HG03064 (cell line): ENCODE results near the gene LMBR1.
"Not testable (repeated sequence)": the region's sequence is repeated elsewhere in the genome, so short reads cannot be mapped to it uniquely, and the experiment has no call there.

Experiments
- ATAC-seq: cut with Tn5 transposase; IDR thresholded peaks from one replicate; pipeline ENCODE4 v1.9.1; 2021; ENCODE audit warnings: low read depth; ENCODE audit not compliant: unreplicated experiment

LMBR1 gene

DNA sequence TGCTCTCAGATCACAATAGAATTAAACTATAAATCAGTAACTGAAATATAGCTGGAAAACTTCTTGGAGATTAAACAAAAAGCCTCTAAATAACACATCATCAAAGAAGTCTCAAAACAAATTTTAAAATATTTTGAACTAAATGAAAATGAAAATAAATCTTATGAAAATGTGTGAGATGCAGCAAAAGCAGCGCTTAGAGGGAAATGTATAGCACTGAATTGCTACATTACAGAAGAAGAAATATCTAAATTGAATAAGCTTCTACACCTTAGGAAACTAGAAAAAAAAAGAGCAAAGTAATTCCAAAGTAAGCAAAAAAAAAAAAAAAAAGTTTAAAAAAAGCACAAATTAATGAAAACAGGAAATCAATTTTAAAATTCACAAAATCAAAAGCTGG lies 35.2 kb downstream of the LMBR1 start:
- no peak for ATAC-seq

DNA sequence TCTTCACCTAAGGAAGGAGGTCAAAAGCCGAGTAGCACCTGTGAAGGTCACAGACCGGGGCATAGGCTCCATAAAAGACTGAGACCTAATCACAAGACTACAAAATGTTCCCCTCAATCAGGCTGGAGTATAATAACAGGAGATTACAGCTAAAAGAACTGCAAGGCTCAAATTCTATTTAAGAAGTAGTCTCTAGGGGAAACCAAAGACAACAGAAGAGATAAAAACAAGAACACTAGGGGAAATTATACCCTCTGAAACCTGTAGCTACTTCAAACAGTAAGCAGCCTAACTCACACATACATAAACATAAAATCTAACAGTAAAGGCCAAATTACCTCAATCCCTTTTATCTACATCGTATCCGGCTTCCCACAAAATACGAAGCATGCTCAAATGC lies 38.3 kb downstream of the LMBR1 start:
- no peak for ATAC-seq

DNA sequence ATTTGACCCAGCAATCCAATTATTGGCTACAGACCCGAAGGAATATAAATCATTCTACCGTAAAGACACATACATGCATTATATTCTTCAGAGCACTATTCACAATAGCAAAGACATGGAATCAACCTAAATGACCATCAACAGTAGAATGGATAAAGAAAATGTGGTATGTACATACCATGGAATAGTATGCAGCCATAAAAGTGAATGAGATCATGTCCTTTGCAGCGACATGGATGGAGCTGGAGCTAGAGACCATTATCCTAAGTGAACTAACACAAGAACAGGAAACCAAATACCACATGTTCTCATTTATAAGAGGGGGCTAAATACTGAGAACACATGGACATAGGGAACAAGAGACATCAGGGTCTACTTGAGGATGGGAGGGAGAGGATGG lies 44.0 kb downstream of the LMBR1 start:
- ATAC-seq, result no peak

DNA sequence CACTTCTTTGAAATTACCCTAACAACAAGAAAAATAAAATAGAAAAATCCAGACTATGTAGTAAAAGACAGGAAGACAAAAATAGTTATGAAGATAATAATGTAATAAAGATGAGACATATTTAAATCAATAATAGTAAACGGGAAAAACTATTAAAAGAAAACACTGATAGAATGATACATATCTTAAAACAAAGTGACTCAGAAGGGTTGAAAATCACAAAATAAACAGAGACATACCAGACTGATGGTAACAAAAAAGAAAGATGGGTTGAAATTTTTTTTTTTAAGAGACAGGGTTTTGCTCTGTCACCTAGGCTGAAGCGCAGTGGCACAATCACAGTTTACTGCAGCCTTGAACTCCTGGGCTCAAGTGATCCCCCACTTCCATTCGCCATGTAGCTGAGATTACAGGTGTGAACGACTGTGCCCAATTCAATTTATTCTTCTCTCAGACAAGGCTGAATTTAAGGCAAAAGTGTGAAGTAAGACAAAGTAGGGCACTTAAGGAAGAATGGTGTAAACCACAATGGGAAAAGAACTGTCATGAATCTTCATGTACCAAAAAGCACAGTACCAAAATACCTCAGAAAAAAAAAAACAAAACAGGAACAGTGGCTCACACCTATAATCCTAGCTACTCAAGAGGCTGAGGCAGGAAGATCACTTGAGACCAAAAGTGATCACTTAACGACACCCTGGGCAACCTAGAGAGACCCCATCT lies 47.4 kb downstream of the LMBR1 start:
- ATAC-seq, result no peak

DNA sequence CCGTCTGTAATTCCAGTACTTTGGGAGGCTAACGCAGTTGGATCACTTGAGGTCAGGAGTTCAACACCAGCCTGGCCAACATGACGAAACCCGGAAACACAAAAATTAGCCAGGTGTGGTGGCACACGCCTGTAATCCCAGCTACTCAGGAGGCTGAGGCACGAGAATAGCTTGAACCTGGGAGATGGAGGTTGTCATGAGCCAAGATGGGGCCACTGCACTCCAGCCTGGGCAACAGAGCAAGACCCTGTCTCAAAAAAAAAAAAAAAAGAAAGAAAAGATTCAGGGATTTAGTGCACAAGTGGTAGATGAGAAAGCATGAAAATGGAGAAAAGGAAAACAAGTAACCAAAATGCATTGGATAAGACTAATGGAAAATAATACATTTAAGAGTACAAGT lies 49.4 kb downstream of the LMBR1 start:
- not testable (repeated sequence) for ATAC-seq

DNA sequence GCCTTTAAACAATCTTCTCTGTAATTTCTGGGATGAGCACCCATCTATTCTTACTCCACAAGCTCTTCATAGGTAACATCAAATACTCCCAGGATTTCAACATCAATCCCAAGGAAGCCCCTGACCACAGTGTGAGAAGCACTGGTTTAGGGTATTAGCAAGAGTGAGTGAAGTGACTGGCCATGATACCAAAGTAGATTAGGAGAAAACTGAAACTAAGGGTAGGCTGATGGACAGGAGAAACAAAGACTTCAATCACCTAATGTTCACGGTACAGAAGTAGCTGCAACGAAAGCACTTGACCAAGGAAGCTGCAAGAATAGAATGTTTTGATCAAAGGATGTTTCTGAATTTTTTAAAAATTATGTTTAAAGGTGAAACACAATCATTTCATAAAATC lies 49.8 kb downstream of the LMBR1 start:
- ATAC-seq, result no peak

DNA sequence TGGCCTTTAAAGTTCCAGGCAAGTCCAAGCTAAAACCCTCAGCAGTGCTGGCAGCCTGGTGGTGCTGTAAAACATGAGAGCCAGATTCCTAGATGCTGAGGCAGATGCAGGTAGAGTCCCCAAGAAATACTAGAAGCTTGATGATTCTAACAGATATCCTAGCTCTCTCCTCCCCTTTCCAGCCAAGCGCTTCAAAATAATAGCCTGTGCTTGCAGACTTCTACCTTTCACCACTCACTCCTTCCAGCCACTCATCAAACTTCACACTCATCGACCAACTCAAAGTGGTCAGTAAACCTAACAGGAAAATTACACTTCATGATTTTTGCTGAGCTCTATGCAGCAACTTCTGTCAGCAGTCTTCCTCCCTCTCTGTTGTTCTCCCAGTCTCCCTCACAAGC lies 50.2 kb downstream of the LMBR1 start:
- ATAC-seq, result no peak

DNA sequence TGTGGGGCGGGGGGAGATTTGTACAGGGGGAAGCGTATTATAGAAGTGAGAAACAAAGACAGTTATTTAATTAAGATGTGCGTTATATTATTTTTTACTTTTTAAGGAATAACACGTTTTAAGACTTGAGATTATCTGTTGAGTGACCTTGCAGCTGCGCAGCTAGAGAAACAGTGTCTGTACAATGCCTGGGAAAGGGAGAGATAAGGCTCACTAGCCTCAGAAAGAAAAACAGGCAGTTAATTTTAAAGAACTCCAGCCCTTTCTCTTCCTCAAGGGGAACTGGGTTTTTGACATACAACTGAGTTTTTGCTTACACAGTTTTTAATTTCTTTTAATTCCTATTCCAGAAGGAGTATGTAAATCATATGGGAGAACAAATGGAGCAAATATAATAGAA lies 50.7 kb downstream of the LMBR1 start:
- no peak for ATAC-seq

DNA sequence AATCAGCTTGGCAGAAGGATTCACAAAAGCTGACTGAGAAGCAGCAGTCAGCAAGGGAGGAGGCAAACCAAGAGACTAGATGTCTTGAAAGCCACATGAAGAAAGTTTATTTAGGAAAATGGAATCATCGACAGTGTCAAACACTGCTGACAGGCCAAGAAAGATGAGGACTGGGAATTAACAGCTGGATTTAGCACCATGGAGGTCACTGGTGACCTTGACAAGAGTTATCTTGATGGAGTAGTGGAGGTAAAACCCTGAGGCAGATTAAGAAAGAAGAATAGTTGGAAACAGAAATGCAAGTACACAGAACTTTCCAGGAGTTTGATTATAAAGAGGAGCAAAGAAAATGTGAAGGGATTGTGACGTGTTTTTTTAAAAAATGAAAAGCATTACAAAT lies 51.5 kb downstream of the LMBR1 start:
- ATAC-seq, result no peak

DNA sequence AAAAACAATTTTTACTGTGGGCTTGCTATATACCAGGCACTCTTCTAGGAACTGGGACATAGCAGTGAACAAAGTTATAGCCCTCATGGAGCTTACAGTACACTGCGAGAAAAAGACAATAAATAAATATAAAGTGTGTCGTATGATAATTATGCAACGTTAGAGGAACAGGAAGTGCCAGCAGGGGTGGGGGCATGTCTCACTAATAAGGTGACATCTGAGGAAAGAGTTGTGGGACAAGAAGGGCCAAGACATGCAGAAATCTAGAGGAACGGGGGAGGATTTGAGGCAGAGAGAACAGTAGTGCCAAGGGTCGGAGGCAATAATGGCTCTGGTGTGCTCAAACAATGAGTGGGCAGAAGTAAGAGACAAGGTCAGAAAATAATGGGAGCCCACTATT lies 52.8 kb downstream of the LMBR1 start:
- no peak for ATAC-seq

DNA sequence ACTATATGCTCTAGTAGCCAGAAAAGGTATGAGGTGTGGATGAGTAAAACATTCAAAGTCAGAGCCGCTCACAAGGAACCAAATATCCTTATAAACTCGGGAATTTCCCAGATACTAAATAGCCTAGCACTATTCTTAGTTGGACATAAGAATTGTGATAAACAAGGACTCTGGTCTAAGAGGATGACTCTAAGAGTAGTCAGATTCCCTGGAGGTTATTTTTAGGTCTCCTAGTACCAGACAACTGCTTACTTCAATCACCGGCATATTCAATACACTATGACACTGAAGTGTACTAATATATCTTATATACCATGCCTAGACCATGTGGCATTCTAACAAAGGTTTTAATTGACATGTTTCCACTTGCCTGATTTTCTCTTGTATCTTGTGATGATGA lies 56.5 kb downstream of the LMBR1 start:
- no peak for ATAC-seq

DNA sequence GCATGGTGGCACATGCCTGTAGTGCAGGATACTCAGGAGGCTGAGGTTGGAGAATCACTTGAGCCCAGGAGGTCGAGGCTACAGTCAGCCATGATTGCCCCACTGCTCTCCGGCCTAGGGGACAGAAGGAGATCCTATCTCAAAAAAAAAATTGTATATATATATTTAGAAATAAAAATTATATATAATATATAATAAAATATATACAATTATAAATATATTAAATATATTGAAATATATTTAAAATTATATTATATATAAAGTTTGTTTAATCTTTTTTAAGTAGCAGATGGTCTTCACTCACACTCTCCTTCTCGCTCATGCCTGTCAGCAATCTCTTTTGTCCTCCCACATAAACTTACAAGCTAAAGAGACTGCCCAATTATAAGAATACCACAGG lies 58.5 kb downstream of the LMBR1 start:
- no peak for ATAC-seq

DNA sequence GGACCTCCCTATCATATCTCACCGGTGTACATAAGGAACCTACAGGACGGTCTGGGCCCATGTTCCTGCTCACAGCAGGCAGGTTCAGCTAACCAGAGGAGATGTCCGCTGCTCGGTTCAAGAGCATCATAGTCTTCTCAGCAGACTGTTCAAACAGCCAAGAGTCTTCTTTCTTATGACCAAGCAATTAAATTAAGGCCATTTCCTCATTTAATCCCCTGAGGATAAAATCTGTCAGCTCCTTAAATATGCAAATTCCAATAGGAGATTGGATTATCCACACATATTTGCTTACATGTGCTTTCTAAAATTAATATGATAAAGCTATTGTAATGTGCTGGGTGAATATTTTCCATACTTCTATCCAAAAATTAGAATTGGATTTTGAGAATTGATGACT lies 59.7 kb downstream of the LMBR1 start:
- no peak for ATAC-seq

DNA sequence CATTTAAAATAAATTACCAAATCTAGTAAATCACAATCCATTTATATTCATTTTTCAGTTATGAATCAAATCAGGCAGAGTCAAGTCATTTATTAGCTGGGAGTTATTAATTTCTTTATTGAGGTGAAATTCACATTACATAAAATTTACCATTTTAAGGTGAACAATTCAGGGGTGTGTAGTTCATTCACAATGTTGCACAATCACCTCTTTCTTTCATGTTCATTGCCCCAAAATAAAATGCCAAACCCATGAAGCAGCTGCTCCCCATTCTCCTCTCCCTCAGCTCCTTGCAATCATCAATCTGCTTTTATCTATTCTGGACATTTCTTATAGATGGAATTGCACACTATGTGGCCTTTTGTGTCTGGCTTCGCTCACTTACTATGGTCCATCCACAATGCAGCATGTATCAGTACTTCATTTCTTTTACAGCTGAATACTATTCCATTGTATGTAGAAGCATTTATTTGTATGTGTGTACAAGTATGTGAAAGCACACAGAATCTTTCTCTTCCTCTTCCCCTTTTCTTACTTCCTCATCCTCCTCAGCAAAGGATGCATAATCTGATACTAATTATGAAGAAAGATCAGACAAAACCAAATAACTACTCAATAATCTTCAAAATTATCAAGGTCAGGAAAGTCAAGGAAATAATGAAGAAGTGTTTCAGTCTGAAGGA lies 60.6 kb downstream of the LMBR1 start:
- ATAC-seq, result no peak

DNA sequence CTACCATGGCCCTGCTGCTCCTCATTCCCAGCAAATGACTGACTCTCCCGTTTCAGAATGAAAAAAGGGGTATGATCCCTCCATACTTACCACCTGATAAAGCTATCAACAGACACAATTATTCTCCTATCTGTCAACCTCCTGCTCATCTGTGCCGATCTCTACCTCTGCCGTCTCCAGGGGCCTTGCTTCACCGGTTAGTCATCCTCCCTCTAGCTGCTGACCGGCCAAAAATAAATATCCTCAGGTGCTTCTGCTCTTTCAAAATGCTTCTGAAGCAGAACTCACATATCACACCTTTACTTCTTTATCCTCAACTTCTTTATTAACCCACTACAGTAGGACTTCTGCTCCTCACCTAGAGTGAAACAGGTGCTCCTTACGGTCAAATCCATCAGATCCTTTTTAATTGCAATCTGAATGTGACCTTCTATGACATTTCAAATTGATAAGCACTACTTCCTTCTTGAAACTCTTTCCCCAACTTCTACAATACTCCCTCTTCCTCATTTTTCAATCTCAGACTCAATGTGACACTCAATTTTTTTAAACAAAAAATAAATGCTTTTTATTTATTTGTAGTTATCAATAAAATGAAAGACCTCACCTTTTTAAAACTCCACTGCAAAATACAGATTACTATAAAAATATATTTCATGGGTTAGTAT lies 63.2 kb downstream of the LMBR1 start:
- no peak for ATAC-seq

DNA sequence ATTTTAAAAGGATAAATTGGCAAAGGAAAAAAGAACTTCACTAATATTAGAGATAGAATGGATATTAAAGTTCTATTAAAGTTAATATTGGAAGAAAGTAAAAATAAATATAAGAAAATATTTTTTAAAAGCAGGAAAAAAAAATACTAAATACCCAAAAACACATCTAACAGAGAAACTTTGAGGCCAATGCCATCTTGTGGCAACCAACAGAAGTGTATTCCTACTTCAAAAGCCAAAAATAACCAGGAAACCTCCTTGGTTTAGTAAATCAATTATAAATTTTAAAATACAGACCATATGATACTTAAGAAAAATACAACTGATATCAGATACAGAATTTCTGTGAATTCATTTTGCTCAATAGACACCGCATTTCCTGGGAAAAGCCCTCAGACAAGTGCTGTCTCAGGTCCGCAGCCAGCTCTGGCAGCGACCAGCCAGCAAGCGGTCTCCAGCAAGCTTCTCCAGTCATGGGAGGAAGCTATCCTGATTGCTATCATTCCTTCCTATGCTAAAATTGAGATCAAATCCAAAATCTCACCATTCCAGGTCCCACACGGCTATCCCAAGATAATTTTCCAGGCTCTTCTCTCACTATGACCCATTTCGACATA lies 65.3 kb downstream of the LMBR1 start:
- ATAC-seq, result no peak

DNA sequence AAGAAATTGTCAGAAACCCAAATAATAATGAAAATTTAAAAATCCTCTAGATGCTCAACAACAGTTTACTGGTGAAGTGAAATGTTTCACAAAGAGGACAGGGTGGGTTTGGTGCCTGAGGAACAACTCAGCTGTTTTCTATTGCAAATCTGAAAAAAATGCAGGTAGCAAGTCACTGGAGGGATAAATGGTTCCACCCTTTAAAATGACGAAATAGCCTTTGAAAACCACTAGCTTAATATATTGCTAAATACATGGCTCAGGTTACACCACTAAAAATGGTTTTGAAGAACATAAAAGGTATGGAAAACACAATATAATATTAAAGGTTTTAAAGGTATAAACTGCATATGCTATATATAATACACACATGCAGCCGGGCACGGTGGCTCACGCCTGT lies 69.5 kb downstream of the LMBR1 start:
- no peak for ATAC-seq

DNA sequence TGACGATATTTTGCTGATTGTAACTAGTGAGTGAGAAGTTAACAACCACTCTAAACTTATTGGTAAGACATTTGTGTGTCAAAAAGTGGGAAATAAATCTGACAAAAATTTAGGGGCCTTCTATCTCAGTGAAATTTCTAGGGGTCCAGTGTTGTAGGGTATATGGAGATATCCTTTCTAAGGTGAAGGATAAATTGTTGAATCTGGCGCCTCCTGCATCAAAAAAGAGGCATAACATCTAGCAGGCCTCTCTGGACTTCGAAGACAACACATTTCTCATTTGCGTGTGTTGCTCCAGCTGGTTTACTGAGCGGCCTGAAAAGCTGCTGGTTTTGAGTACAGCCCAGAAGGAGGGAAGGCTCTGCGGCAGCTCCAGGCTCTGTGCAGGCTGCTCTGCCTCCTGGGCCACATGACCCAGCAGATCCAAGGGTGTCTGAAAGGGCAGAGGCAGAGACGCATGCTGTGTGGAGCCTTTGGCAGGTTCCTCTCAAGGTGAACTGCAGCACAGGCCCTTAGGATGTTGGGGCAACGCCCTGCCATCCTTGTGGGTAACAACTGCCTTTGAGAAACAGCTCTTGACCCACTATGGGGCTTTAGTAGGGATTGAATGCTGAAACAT lies 72.4 kb downstream of the LMBR1 start:
- ATAC-seq, result no peak

DNA sequence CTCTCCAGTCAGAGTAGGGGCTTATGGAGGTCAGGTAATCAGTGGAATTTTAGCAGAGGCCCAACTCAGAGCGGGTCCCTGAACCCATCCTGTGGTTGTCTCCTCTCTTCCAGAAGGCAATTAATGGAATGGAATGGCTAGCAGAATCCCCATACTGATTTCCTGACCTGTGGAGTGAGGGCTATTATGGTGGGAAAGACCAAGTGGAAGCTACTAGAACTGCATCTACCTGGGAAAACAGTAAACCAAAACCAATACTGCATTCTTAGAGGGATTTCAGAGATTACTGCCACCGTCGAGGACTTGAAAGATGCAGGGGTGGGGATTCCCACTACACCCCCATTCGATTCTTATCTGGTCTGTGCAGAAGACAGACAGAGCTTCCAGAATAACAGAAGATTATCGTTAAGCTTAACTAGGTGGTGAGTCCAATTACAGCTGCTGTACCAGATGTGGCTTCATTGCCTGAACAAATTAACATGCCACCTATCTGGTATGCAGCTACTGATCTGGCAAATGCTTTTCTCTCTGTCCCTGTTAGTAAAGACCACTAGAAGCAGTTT lies 73.2 kb downstream of the LMBR1 start:
- ATAC-seq, result no peak

DNA sequence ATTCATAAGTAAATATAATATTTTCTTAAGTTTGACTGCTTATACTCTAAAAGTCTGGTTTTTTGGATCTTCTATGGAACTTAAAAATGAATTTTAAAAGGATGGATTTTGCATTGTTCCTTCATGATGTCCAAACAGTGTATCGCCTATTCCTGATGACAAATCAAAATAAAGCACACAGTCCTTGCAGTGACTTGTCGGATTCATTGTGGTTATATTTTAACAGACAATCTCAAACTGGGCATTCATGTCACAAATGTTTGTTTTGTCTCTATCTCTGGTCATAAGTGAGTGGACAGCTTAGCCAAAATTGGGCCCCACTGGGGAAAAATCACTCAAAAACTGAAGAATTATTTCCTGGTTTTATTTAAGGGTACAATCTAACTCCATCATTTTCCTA lies 74.8 kb downstream of the LMBR1 start:
- no peak for ATAC-seq
